HG02798 (cell line): ENCODE data around the gene AJM1.
"Not testable (repeated sequence)": the region's sequence is repeated elsewhere in the genome, so short reads cannot be mapped to it uniquely, and the experiment has no call there.

Experiments
- ATAC-seq: cut with Tn5 transposase; IDR thresholded peaks from one replicate; pipeline ENCODE4 v1.9.1; 2021; ENCODE audit warnings: mild to moderate bottlenecking; ENCODE audit not compliant: unreplicated experiment, poor library complexity

AJM1 gene

GRCh38 chr9:136829981-136830885 lies 12.0 kb upstream of the AJM1 start:
- no peak for ATAC-seq

GRCh38 chr9:136831002-136831719 lies 11.1 kb upstream of the AJM1 start:
- ATAC-seq: no peak

DNA sequence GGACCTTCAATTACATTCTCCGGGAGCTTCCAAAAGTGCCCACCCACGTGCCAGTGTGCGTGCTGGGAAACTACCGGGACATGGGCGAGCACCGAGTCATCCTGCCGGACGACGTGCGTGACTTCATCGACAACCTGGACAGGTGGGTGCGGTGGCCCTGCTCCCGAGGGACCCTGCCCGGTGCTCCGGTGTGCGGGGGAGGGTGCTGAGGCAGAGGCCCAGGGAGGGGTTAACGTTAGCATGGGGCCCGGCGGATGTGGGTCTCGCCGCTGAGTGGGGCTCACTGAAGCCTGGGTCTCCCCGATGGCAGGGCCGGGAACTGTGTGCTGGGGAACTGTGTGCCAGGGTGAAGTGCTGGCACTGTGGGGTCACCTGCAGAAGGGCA lies 10.6 kb upstream of the AJM1 start:
- ATAC-seq: no peak

DNA sequence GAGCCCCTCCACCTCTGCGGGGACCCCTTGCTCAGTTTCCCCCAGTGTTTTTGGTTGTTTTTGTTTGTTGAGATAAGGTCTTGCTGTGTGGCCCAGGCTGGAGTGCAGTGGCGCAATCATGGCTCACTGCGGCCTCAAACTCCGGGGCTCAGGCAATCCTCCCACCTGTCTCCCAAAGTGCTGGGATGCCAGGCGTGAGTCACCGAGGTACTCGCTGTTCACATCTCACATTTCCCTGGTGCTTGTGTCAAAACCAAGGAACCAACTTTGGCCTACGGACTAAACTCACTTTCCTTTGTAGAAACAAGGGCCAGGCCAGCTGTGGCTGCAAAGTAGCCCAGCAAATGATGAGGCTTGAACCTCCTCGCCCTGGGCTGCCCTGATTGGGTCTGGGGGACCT lies 9.7 kb upstream of the AJM1 start:
- no peak for ATAC-seq

- not testable (repeated sequence) for ATAC-seq
Measured at GRCh38 chr9:136833381-136834048, 8.8 kb upstream of the AJM1 start.

- ATAC-seq: no peak
Measured at GRCh38 chr9:136835162-136835931, 6.9 kb upstream of the AJM1 start.

DNA sequence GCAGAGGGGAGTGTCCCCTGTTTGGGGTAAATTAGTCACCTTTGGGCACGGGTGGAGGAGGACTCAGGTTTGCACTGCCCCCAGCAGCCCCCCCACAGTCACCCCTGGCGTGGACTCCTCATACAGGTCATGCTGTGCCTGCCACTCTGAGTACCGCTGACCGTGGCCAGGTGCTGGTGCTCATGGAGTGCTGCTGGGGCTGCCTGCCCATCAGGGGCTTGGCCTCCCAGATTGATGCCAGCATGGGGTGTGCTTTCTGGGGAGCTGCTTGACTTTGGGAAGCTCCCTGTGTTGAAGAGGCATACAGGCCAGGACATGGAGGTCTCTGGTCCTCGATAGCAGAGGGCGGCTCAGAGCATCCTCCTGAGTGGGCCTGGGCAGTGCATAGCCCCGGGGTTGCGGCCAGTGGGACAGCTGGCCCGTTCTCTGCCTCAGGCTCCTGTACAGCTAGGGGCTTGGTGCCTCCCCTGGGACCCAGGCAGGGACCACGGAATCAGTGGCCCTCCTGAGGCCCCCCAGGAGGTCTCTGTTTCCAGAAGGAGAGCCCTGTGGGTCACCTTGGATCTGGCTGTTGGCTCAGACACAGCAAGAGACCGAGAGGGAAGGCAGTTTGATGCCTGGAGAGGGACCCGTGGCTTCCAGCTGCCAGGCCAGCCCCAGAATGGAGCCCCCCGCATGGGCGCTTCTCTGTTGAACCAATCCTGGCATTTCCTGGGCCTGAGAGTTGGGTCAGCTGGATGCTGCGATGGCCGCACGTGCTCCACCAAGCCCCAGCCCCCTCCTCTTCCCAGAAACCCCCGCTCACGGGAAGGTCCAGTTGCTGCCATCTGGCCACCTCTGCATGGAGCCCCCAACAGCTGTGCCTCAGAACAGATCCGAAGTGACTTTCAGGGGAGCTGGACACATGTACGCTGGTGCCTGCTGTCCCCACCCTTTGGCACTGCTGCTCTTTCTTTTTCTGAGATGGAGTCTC lies 6.1 kb upstream of the AJM1 start:
- no peak for ATAC-seq

GRCh38 chr9:136837146-136837855 lies 5.0 kb upstream of the AJM1 start:
- no peak for ATAC-seq

DNA sequence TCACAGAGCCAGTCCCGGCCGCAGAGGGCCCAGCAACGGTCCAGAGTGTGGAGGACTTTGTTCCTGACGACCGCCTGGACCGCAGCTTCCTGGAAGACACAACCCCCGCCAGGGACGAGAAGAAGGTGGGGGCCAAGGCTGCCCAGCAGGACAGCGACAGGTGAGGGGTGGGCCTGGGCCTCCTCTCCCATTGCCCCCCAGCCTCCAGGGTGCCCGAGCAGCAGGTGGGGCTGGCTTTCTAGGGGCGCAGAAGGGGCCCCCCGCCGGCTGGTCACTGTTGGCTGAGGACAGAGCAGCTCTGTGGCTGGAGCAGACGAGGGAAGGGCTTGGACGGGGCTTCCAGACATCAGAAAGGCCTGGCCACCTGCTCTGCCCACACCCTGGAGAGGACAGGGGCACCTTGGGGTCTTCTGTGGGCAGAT lies 4.4 kb upstream of the AJM1 start:
- not testable (repeated sequence) for ATAC-seq

GRCh38 chr9:136838314-136839228 lies 3.7 kb upstream of the AJM1 start:
- ATAC-seq: no peak

- no peak for ATAC-seq
Measured at GRCh38 chr9:136839229-136840139, 2.8 kb upstream of the AJM1 start.

GRCh38 chr9:136840140-136840876 lies 2.0 kb upstream of the AJM1 start:
- no peak for ATAC-seq

DNA sequence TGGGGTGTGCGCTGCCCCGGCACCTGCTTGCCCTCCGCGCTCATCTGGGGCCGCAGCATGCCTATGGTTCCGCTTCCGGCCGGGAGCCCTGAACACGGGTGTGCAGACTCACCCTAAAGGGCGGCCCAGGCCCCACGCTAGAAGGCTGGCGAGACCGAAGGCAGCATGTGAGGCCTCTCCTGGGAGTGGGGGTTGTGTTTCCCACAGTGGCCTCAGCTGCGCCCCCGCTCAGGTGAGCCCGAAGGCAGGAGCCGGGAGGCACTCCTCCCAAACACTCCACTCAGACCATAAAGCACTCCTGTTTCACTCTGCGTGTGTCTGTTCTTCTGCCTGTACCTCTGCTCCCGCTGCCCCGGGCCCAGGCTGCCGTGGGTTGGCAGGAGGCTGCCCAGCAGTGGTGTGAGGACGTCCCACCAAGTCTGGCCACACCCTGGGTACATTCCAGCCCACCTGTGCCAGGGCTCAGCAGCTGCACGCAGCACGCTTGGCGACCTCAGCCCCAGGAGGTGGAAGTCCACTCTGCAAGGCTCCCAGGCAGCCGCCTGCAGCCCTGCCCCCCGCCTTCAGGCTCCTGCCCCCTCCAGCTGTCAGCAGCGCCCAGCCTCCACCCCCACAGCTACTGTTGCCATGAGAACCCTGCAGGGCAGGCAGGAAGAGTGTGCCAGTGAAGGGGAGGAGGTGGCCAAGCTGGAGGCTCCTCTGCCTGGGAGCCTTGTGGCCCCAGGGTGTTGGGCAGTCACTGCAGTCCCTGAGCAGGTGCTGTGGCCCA lies 1.2 kb upstream of the AJM1 start:
- no peak for ATAC-seq

- not testable (repeated sequence) for ATAC-seq
Measured at GRCh38 chr9:136841646-136842379, 465 bp upstream of the AJM1 start.
